GM23338 (cell line): ENCODE results near the gene TSHZ3.

ENCODE experiments used
- CREB1 ChIP-seq: fragments of 250-450 bp; sonication (Bioruptor Pico); IDR thresholded peaks from 2 replicates; pipeline ENCODE4 v1.5.0; 2020; ENCODE audit warnings: low read depth, mild to moderate bottlenecking, moderate library complexity
- CTCF ChIP-seq, 2 experiments: fragments of 200-600 bp in 1 of 2; sonication (generic) in 1 of 2; conservative IDR thresholded peaks; 2 replicates each; pipeline versions ENCODE4 v1.5.1 to v1.6.1; 2016 to 2017; ENCODE audit warnings: antibody characterized with exemption in 2 of 2, low read depth in 2 of 2, mild to moderate bottlenecking in 2 of 2, moderate library complexity in 1 of 2
- ETS1 ChIP-seq: IDR thresholded peaks from 2 replicates; pipeline ENCODE4 v1.6.1; 2016; ENCODE audit warnings: antibody characterized with exemption
- EZH2 ChIP-seq: fragments of 200-600 bp; sonication (generic); IDR thresholded peaks from one replicate; pipeline ENCODE4 v1.8.0; 2017; ENCODE audit warnings: antibody characterized with exemption, mild to moderate bottlenecking, low read depth; ENCODE audit not compliant: unreplicated experiment
- EZH2phosphoT487 ChIP-seq: fragments of 200-600 bp; sonication (generic); IDR thresholded peaks from one replicate; pipeline ENCODE4 v1.8.1; 2018; ENCODE audit warnings: antibody characterized with exemption; ENCODE audit not compliant: unreplicated experiment
- JUNB ChIP-seq: IDR thresholded peaks from one replicate; pipeline ENCODE4 v1.6.1; 2016; ENCODE audit warnings: antibody characterized with exemption; ENCODE audit not compliant: unreplicated experiment
- NANOG ChIP-seq: IDR thresholded peaks from 2 replicates; pipeline ENCODE4 v1.6.1; 2016; ENCODE audit warnings: antibody characterized with exemption, borderline replicate concordance
- POLR2AphosphoS5 ChIP-seq: IDR thresholded peaks from 2 replicates; pipeline ENCODE4 v1.6.1; 2016; ENCODE audit warnings: antibody characterized with exemption, low read depth
- STAT1 ChIP-seq: IDR thresholded peaks from one replicate; pipeline ENCODE4 v1.6.1; 2016; ENCODE audit warnings: antibody characterized with exemption; ENCODE audit not compliant: unreplicated experiment
- ZNF114 ChIP-seq: fragments of 250-450 bp; sonication (Bioruptor Pico); IDR thresholded peaks from 2 replicates; pipeline ENCODE4 v1.5.0; 2020; ENCODE audit warnings: mild to moderate bottlenecking, moderate library complexity
- ZNF331 ChIP-seq: fragments of 250-450 bp; sonication (Bioruptor Pico); IDR thresholded peaks from 2 replicates; pipeline ENCODE4 v1.5.0; 2020; ENCODE audit warnings: low read depth, mild to moderate bottlenecking, moderate library complexity
- ZNF462 ChIP-seq: fragments of 250-450 bp; sonication (Bioruptor Pico); IDR thresholded peaks from 2 replicates; pipeline ENCODE4 v1.5.0; 2020; ENCODE audit warnings: mild to moderate bottlenecking, moderate library complexity
- TF ChIP-seq, protein P1 (sequence below): IDR thresholded peaks from one replicate; pipeline ENCODE4 v1.6.1; 2018; ENCODE audit warnings: antibody characterized with exemption; ENCODE audit not compliant: unreplicated experiment

GRCh38 chr19:31331536-31331935 lies 17.7 kb downstream of the TSHZ3 start:
- TF ChIP-seq CTCF (conservative IDR thresholded peaks at IDR 0.05; ENCODE audit: low read depth in 2 of 2) (no peak), EZH2 (no peak), EZH2phosphoT487 (no peak), POLR2AphosphoS5 (no peak), CREB1 (CRISPR knock-in tag) (no peak), STAT1 (no peak), ZNF114 (CRISPR knock-in tag) (no peak), JUNB (no peak), ETS1 (no peak), ZNF331 (CRISPR knock-in tag) (no peak), NANOG (no peak), ZNF462 (CRISPR knock-in tag) (no peak)
- TF ChIP-seq, protein P1, sequence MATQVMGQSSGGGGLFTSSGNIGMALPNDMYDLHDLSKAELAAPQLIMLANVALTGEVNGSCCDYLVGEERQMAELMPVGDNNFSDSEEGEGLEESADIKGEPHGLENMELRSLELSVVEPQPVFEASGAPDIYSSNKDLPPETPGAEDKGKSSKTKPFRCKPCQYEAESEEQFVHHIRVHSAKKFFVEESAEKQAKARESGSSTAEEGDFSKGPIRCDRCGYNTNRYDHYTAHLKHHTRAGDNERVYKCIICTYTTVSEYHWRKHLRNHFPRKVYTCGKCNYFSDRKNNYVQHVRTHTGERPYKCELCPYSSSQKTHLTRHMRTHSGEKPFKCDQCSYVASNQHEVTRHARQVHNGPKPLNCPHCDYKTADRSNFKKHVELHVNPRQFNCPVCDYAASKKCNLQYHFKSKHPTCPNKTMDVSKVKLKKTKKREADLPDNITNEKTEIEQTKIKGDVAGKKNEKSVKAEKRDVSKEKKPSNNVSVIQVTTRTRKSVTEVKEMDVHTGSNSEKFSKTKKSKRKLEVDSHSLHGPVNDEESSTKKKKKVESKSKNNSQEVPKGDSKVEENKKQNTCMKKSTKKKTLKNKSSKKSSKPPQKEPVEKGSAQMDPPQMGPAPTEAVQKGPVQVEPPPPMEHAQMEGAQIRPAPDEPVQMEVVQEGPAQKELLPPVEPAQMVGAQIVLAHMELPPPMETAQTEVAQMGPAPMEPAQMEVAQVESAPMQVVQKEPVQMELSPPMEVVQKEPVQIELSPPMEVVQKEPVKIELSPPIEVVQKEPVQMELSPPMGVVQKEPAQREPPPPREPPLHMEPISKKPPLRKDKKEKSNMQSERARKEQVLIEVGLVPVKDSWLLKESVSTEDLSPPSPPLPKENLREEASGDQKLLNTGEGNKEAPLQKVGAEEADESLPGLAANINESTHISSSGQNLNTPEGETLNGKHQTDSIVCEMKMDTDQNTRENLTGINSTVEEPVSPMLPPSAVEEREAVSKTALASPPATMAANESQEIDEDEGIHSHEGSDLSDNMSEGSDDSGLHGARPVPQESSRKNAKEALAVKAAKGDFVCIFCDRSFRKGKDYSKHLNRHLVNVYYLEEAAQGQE, result no peak
